SU-DHL-6 (cell line): ENCODE results near the gene CACNG6.

ENCODE experiments used
- H2AFZ ChIP-seq: fragments of 200-600 bp; sonication (generic); 2 replicates; pipeline ENCODE4 v1.6.1; 2014; ENCODE audit warnings: low read depth, mild to moderate bottlenecking, moderate library complexity, mixed read lengths, antibody characterized with exemption, low read length; ENCODE audit not compliant: severe bottlenecking
- H3F3A ChIP-seq: fragments of 200-600 bp; shearing (Covaris generic); 2 replicates; pipeline ENCODE4 v1.6.0; 2016; ENCODE audit warnings: antibody characterized with exemption, mild to moderate bottlenecking; ENCODE audit not compliant: insufficient read depth
- H3K27ac ChIP-seq: fragments of 200-600 bp; sonication (generic); 2 replicates; pipeline ENCODE4 v1.5.1; 2016; ENCODE audit warnings: low read depth, mild to moderate bottlenecking, low read length, moderate library complexity, mixed read lengths
- H3K27me3 ChIP-seq: fragments of 200-600 bp; sonication (generic), shearing (Covaris generic); 2 replicates; pipeline ENCODE4 v1.6.0; 2014; ENCODE audit warnings: mild to moderate bottlenecking, low read length
- H3K36me3 ChIP-seq: fragments of 200-600 bp; sonication (generic); 2 replicates; pipeline ENCODE4 v1.6.1; 2014; ENCODE audit warnings: mild to moderate bottlenecking, low read length, mixed read lengths
- H3K4me2 ChIP-seq: fragments of 300-600, 200-600 bp; shearing (Covaris generic), sonication (generic); 2 replicates; pipeline ENCODE4 v1.6.0; 2014; ENCODE audit warnings: low read length, low read depth, mild to moderate bottlenecking; ENCODE audit not compliant: poor library complexity, severe bottlenecking
- H3K4me3 ChIP-seq: fragments of 200-600 bp; sonication (generic); 2 replicates; pipeline ENCODE4 v1.5.1; 2014; ENCODE audit warnings: antibody characterized with exemption, low read length, mild to moderate bottlenecking, mixed read lengths; ENCODE audit not compliant: insufficient read depth, poor library complexity, severe bottlenecking
- H3K79me2 ChIP-seq: fragments of 200-600 bp; sonication (generic); 2 replicates; pipeline ENCODE4 v1.6.1; 2014; ENCODE audit warnings: mild to moderate bottlenecking, low read length, moderate library complexity; ENCODE audit not compliant: insufficient read depth
- H3K9ac ChIP-seq: fragments of 200-600 bp; sonication (generic); 2 replicates; pipeline ENCODE4 v1.7.0; 2014; ENCODE audit warnings: mild to moderate bottlenecking, low read length
- H3K9me2 ChIP-seq: fragments of 200-600 bp; sonication (generic); replicated peaks from 2 replicates; pipeline ENCODE4 v1.6.1; 2014; ENCODE audit warnings: low read length; ENCODE audit not compliant: insufficient read depth
- H3K9me3 ChIP-seq: fragments of 200-600 bp; sonication (generic); 2 replicates; pipeline ENCODE4 v1.6.1; 2014; ENCODE audit warnings: low read length, mixed read lengths; ENCODE audit not compliant: insufficient read depth
- H4K20me1 ChIP-seq: fragments of 200-600 bp; sonication (generic); 2 replicates; pipeline ENCODE4 v1.6.1; 2014; ENCODE audit warnings: low read depth, mild to moderate bottlenecking, antibody characterized with exemption, low read length, moderate library complexity, mixed read lengths
- CTCF ChIP-seq: fragments of 200-600 bp; sonication (generic); IDR thresholded peaks from one replicate; pipeline ENCODE4 v1.5.1; 2017; ENCODE audit warnings: antibody characterized with exemption, mild to moderate bottlenecking, low read length, moderate library complexity; ENCODE audit not compliant: insufficient read depth, poor library complexity, severe bottlenecking
- EZH2phosphoT487 ChIP-seq: fragments of 200-600 bp; sonication (generic), shearing (Covaris generic); conservative IDR thresholded peaks from 2 replicates; pipeline ENCODE4 v1.6.1; 2018; ENCODE audit warnings: mild to moderate bottlenecking, antibody characterized with exemption, low read length, moderate library complexity, mixed read lengths

The CACNG6 gene

DNA sequence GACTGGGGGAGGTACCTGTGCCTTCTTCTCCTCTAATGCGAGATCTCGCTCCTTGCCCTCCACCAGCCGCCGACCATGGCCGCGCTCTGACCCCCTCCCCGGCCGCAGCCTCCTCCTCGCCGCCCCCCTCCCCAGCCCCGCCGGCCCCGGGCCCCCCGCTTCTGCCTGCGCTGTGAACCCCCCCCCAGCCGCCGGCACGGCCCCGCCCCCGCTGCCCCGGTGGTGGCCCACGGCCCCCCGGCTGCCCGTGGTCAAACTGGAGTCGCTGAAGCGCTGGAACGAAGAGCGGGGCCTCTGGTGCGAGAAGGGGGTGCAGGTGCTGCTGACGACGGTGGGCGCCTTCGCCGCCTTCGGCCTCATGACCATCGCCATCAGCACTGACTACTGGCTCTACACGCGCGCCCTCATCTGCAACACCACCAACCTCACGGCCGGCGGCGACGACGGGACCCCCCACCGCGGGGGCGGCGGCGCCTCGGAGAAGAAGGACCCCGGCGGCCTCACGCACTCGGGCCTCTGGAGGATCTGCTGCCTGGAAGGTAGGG, 28.5 kb upstream of the CACNG6 start, which contains the start of gene CACNG8:
TSS of gene CACNG8 (plus strand) at position 51 of the 545 bp plus-strand sequence.
- Histone ChIP-seq H3K27me3 (no peaks in the 10 kb centered on the region), H3K4me3 (no peak within 1 kb of the TSS), H3K27ac (no peak within 1 kb of the TSS), H3K9ac (no peak within 1 kb of the TSS), H4K20me1 (no peaks in the 10 kb centered on the region), H2AFZ (no peak within 1 kb of the TSS), H3K4me2 (no peak within 1 kb of the TSS), H3K9me2 (no peaks in the 10 kb centered on the region), H3K36me3 (no peaks in the 10 kb centered on the region), H3K9me3 (no peaks in the 10 kb centered on the region), H3F3A (no peaks in the 10 kb centered on the region), H3K79me2 (no peaks in the 10 kb centered on the region)
- TF ChIP-seq CTCF: no peak

- no peak overlapping the region for H2AFZ ChIP-seq
- no peaks in the 10 kb centered on the region for H3F3A ChIP-seq
- H3K9me3 ChIP-seq: no peaks in the 10 kb centered on the region
- H3K9ac ChIP-seq: no peak overlapping the region
- H3K4me2 ChIP-seq: no peak overlapping the region
- H3K9me2 ChIP-seq: no peaks in the 10 kb centered on the region
- no peak overlapping the region for H3K27ac ChIP-seq
- no peak overlapping the region for H3K4me3 ChIP-seq
- H3K27me3 ChIP-seq: no peaks in the 10 kb centered on the region
- TF ChIP-seq EZH2phosphoT487 (no peak), CTCF (no peak)
- no peaks in the 10 kb centered on the region for H3K79me2 ChIP-seq
- no peaks in the 10 kb centered on the region for H3K36me3 ChIP-seq
- H4K20me1 ChIP-seq: no peaks in the 10 kb centered on the region
Observed at GRCh38 chr19:53965091-53965490, 26.3 kb upstream of the CACNG6 start.

- no peaks in the 10 kb centered on the region for H3K36me3 ChIP-seq
- no peak overlapping the region for H3K4me2 ChIP-seq
- no peaks in the 10 kb centered on the region for H3F3A ChIP-seq
- H3K27ac ChIP-seq: no peak overlapping the region
- H3K4me3 ChIP-seq: no peak overlapping the region
- no peak overlapping the region for H3K9ac ChIP-seq
- no peaks in the 10 kb centered on the region for H3K79me2 ChIP-seq
- no peaks in the 10 kb centered on the region for H3K9me3 ChIP-seq
- no peak for TF ChIP-seq EZH2phosphoT487
- no peak for TF ChIP-seq CTCF
- no peaks in the 10 kb centered on the region for H4K20me1 ChIP-seq
- H3K27me3 ChIP-seq: no peaks in the 10 kb centered on the region
- no peaks in the 10 kb centered on the region for H3K9me2 ChIP-seq
- no peak overlapping the region for H2AFZ ChIP-seq
Observed at GRCh38 chr19:53966931-53967330, 24.5 kb upstream of the CACNG6 start.

- TF ChIP-seq CTCF (no peak), EZH2phosphoT487 (no peak)
Observed at GRCh38 chr19:53969366-53969765, 22.1 kb upstream of the CACNG6 start.

More at GRCh38 chr19:53969366-53969765, 22.1 kb upstream of the CACNG6 start:
- H3F3A ChIP-seq: no peaks in the 10 kb centered on the region
- H3K27me3 ChIP-seq: no peaks in the 10 kb centered on the region
- H3K9me3 ChIP-seq: no peaks in the 10 kb centered on the region
- H2AFZ ChIP-seq: no peak overlapping the region
- H4K20me1 ChIP-seq: no peaks in the 10 kb centered on the region
- H3K27ac ChIP-seq: no peak overlapping the region
- no peak overlapping the region for H3K4me2 ChIP-seq
- no peak overlapping the region for H3K4me3 ChIP-seq
- H3K9ac ChIP-seq: no peak overlapping the region
- H3K36me3 ChIP-seq: no peaks in the 10 kb centered on the region
- H3K79me2 ChIP-seq: no peaks in the 10 kb centered on the region
- H3K9me2 ChIP-seq: no peaks in the 10 kb centered on the region
